GM19025 (cell line): Measurements from ENCODE around the gene BAG1.

Experiments
- ATAC-seq: cut with Tn5 transposase; IDR thresholded peaks from one replicate; pipeline ENCODE4 v1.9.1; 2021; ENCODE audit warnings: mild to moderate bottlenecking, low read depth, moderate library complexity; ENCODE audit not compliant: unreplicated experiment

BAG1 gene

DNA sequence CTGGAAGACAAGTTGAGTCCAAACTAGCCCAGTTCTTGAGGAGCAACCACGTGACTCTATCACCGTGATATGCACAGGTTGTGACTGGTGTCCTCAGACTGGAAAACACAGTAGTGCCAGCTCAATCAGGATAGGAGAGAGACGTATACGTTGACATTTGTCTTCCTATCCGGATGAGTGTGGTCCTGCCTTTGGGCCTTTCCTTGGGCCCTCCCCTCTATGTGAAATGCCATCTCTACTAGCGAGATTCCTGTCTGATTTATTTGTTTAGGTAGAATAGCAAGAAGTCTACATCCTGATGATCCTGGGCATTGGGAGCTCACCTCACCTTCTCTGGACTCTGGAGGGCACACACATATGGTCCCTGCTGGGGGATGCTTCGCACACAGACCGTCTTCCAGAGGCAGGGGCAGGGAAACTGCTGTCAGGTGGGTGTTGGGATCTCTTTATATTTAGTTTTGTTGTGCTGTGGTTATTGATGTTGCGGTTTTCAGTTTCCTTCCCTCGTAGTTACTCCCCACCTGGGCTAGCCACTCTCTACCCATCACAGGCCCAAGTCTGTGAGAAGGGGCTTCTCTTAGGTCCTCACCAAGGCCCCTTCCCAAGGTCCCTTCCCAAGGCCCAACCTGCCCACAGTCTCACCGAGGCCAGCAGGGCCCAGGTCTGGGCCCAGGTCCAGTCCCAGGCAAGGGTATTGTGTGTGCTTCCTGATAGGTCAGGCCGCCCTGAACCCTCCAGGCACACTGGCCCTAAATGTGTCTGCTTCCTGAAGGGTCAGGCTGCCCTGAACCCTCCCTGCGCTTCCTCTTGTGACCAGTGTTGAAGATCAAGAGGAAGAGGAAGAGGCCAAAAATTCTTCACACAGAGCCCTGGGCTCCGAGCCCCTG is 43.6 kb downstream of the BAG1 start:
- no peak for ATAC-seq

GRCh38 chr9:33211695-33212393 is 52.7 kb downstream of the BAG1 start:
- no peak for ATAC-seq

DNA sequence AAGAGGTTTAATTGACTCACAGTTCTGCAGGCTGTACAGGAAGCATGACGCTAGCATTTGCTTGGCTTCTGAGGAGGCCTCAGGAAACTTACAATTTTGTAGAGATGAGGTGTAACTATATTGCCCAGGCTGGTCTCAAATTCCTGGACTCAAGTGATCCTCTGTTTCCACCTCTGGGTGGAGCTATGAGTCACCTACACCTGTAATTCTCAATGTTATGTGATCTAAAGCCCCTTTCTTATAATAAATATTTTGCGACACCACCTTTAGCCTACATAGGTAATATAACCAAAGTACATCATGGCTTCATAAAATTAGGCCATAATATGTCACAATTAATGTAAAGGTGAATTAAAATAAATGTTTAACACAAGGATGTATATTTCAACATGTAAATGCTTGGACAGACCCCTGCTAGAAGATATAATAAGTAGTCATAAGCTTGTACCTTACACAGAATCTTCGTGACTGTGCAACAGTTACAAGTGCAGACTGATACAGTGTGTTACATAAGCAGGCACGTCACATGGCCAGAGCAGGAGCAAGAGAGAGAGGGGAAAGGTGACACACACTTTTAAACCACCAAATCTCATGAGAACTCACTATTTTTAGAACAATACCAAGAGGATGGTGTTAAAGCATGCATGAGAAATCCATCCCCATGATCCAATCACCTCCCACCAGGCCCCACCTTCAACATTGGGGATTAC is 54.3 kb downstream of the BAG1 start:
- no peak for ATAC-seq

DNA sequence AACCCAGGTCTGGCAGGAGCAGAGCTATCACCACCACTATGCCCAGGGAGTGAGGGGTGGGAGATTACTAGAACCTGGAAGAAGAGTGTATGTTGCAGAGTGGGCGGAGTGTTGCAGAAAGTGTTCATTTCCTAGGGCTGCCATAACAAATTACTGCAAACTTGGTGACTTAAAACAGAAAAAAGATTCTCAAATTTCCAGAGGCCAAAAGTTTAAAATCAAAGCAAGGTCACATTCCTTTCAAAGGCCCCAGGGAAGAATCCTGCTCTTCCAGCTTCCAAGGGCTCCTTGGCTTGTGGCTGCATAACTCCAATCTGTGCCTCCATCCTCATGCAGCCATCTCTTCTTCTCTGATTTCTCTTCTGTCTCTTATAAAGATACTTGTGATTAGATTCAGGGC is 55.1 kb downstream of the BAG1 start:
- no peak for ATAC-seq

DNA sequence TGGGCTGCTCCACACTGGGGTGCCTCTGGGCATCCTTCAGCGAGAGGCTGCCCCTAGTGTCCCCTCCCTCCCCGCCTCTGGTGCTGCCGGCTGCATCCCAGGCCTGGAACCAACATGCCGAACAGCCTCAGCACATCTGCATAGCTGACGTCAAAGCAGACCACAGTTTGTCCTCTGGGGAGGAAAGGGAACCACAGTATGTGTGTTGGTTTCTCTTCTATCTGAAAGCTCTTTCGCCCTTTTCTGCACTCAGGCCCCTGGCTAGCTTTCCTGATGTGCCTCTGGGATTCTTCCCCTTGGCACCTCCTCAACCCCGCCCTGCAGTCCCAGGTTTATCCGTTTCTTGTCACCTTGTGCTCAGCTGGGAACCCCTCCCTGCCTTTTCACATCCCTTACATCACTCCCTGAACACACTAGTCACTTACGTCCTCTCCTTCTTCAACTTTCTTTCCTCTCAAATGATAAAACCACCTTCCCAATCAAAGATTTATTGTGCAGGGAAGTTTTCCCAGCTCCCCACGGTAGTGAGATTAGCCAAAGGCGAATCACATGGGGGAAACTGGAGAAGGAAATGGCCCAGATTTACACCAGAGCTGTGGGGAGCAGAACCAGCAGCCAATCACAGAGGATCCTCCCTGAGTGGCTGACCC is 61.8 kb downstream of the BAG1 start:
- peak; percentile 99 for ATAC-seq
